Fibroblast of mammary gland (primary cell): ENCODE measurements around the gene IAPP.

Experiments
- DNase-seq: peaks from one replicate; pipeline ENCODE4 v3.0.0-alpha.2; 2010; ENCODE audit warnings: low read depth
- H3K4me3 ChIP-seq: 2 replicates; pipeline ENCODE4 v1.5.1; 2011; ENCODE audit warnings: low read depth, mild to moderate bottlenecking, low read length, moderate library complexity; ENCODE audit not compliant: control insufficient read depth
- CTCF ChIP-seq: conservative IDR thresholded peaks from 2 replicates; pipeline ENCODE4 v1.5.1; 2011; ENCODE audit warnings: low read depth, low read length, inconsistent platforms; ENCODE audit not compliant: control insufficient read depth, insufficient read depth

The IAPP gene

GRCh38 chr12:21336656-21337055, 36.0 kb upstream of the IAPP start:
- TF ChIP-seq CTCF, result no peak
- H3K4me3 ChIP-seq, result no peak overlapping the region
- DNase-seq, result no peak

- no peak for TF ChIP-seq CTCF
- H3K4me3 ChIP-seq, result no peak overlapping the region
- no peak for DNase-seq
Measured at GRCh38 chr12:21337453-21337852, 35.2 kb upstream of the IAPP start.

GRCh38 chr12:21337959-21338744, 34.5 kb upstream of the IAPP start:
- DNase-seq, result no peak
- TF ChIP-seq CTCF, result no peak
- H3K4me3 ChIP-seq, result no peak overlapping the region

GRCh38 chr12:21339921-21340320, 32.8 kb upstream of the IAPP start:
- no peak for TF ChIP-seq CTCF
- DNase-seq, result no peak
- H3K4me3 ChIP-seq, result no peak overlapping the region

GRCh38 chr12:21340403-21340802, 32.3 kb upstream of the IAPP start:
- no peak for DNase-seq
- no peak for TF ChIP-seq CTCF
- H3K4me3 ChIP-seq, result no peak overlapping the region

- TF ChIP-seq CTCF, result no peak
- H3K4me3 ChIP-seq, result no peak overlapping the region
- DNase-seq, result no peak
Measured at GRCh38 chr12:21341769-21342168, 30.9 kb upstream of the IAPP start.
